GM12864 (cell line): ENCODE results near the gene KSR2.

Experiments used
- DNase-seq: peaks from one replicate; pipeline ENCODE4 v3.0.0-alpha.2; 2011; ENCODE audit warnings: low read depth
- H3K4me3 ChIP-seq: 2 replicates; pipeline ENCODE4 v1.5.1; 2011; ENCODE audit warnings: mild to moderate bottlenecking, low read depth, low read length, control low read depth
- CTCF ChIP-seq: IDR thresholded peaks from 2 replicates; pipeline ENCODE4 v1.5.1; 2011; ENCODE audit warnings: low read depth, mild to moderate bottlenecking, moderate library complexity, low read length, control low read depth, inconsistent platforms; ENCODE audit errors: missing control alignments

Gene KSR2

GRCh38 chr12:117968151-117968789 is 520 bp downstream of the KSR2 start:
- no peak for TF ChIP-seq CTCF
- peak overlapping the region; percentile 55 for H3K4me3 ChIP-seq
- no peak for DNase-seq

GRCh38 chr12:117967512-117967911 is 1.3 kb downstream of the KSR2 start:
- TF ChIP-seq CTCF, result no peak
- DNase-seq, result no peak
- no peak overlapping the region for H3K4me3 ChIP-seq

- TF ChIP-seq CTCF, result no peak
- DNase-seq, result no peak
- H3K4me3 ChIP-seq, result no peak overlapping the region
Observed at GRCh38 chr12:117967043-117967442, 1.7 kb downstream of the KSR2 start.

- no peak for TF ChIP-seq CTCF
- DNase-seq, result no peak
- no peak overlapping the region for H3K4me3 ChIP-seq
Observed at GRCh38 chr12:117966511-117966910, 2.3 kb downstream of the KSR2 start.

GRCh38 chr12:117963836-117964235 is 5.0 kb downstream of the KSR2 start:
- no peak for DNase-seq
- no peak overlapping the region for H3K4me3 ChIP-seq
- no peak for TF ChIP-seq CTCF

- DNase-seq, result no peak
- TF ChIP-seq CTCF, result no peak
- H3K4me3 ChIP-seq, result no peak overlapping the region
Observed at GRCh38 chr12:117936722-117937484, 31.9 kb downstream of the KSR2 start.
